IMR-90 (cell line): ENCODE measurements around the gene C12orf57. TPM values are rescaled to one million over a fixed set of nuclear protein-coding genes. Genes with fewer than 3 reads are reported as not detected.

ENCODE experiments used
- ATAC-seq: fragments of 200-7000 bp; cut with Tn5 transposase; 2 replicates; pipeline ENCODE4 v1.9.1; 2020; ENCODE audit warnings: low read depth, mild to moderate bottlenecking, moderate library complexity
- BruUV-seq: library from RNA; stranded (reverse); fragments of 400-500 nt; replicated peaks from 2 replicates; lab custom pipeline; 2021; lab: Mats Ljungman, UMichigan
- CTCF ChIA-PET: fragments of 300-600 bp; formaldehyde crosslinking; extraction: SDS; loops from one replicate; lab custom pipeline; 2021; ENCODE audit warnings: antibody characterized with exemption; lab: Yijun Ruan, JAX
- POLR2A ChIA-PET: fragments of 300-600 bp; sonication (Branson Sonifier 250); formaldehyde crosslinking; loops from one replicate; lab custom pipeline; 2022; ENCODE audit warnings: antibody characterized with exemption; ENCODE audit not compliant: unreplicated experiment; lab: Charles Lee
- DNase-seq: peaks from one replicate; pipeline ENCODE4 v3.0.0; 2013
- H2AFZ ChIP-seq: replicated peaks from 2 replicates; pipeline ENCODE3; 2013; ENCODE audit warnings: low read length, mild to moderate bottlenecking; ENCODE audit not compliant: poor library complexity
- H2AK5ac ChIP-seq: 2 replicates; pipeline ENCODE4 v1.6.1; 2013; ENCODE audit warnings: low read depth, low read length, inconsistent platforms
- H2AK9ac ChIP-seq: replicated peaks from 2 replicates; pipeline ENCODE3; 2013; ENCODE audit warnings: mild to moderate bottlenecking, low read depth, low read length, moderate library complexity; ENCODE audit not compliant: poor library complexity
- H2BK120ac ChIP-seq: 2 replicates; pipeline ENCODE4 v1.6.1; 2013; ENCODE audit warnings: low read depth, low read length, inconsistent platforms
- H2BK15ac ChIP-seq: 3 replicates; pipeline ENCODE4 v1.6.1; 2013; ENCODE audit warnings: low read depth, low read length, inconsistent platforms
- H2BK20ac ChIP-seq: 2 replicates; pipeline ENCODE4 v1.6.1; 2013; ENCODE audit warnings: low read depth, mild to moderate bottlenecking, inconsistent platforms, low read length, moderate library complexity
- H2BK5ac ChIP-seq: 2 replicates; pipeline ENCODE4 v1.6.1; 2013; ENCODE audit warnings: mild to moderate bottlenecking, low read depth, low read length, inconsistent platforms; ENCODE audit not compliant: poor library complexity, severe bottlenecking
- H3K14ac ChIP-seq: replicated peaks from 2 replicates; pipeline ENCODE4 v1.6.1; 2013; ENCODE audit warnings: low read depth, low read length, inconsistent platforms
- H3K18ac ChIP-seq: 2 replicates; pipeline ENCODE4 v1.6.1; 2013; ENCODE audit warnings: low read depth, low read length, control low read depth
- H3K23ac ChIP-seq: 2 replicates; pipeline ENCODE4 v1.6.1; 2013; ENCODE audit warnings: low read depth, low read length, inconsistent platforms
- H3K27ac ChIP-seq: 2 replicates; pipeline ENCODE4 v1.5.1; 2013; ENCODE audit warnings: mild to moderate bottlenecking, control low read depth, low read length; ENCODE audit not compliant: insufficient read depth
- H3K27me3 ChIP-seq: 2 replicates; pipeline ENCODE4 v1.6.1; 2013; ENCODE audit warnings: low read length; ENCODE audit not compliant: control insufficient read depth, insufficient read depth
- H3K36me3 ChIP-seq: 2 replicates; pipeline ENCODE4 v1.6.1; 2013; ENCODE audit warnings: low read length, mixed read lengths; ENCODE audit not compliant: control insufficient read depth, insufficient read depth
- H3K4ac ChIP-seq: 2 replicates; pipeline ENCODE4 v1.6.1; 2013; ENCODE audit warnings: low read depth, low read length, inconsistent platforms
- H3K4me1 ChIP-seq: 2 replicates; pipeline ENCODE4 v1.6.1; 2013; ENCODE audit warnings: low read length, mixed read lengths; ENCODE audit not compliant: control insufficient read depth, insufficient read depth
- H3K4me2 ChIP-seq: 2 replicates; pipeline ENCODE4 v1.6.1; 2013; ENCODE audit warnings: low read depth, mild to moderate bottlenecking, control low read depth, low read length, moderate library complexity
- H3K4me3 ChIP-seq: 2 replicates; pipeline ENCODE4 v1.5.1; 2013; ENCODE audit warnings: low read depth, mild to moderate bottlenecking, control low read depth, low read length, moderate library complexity; ENCODE audit not compliant: insufficient read depth
- H3K56ac ChIP-seq: 2 replicates; pipeline ENCODE4 v1.6.1; 2013; ENCODE audit warnings: low read length, inconsistent platforms; ENCODE audit not compliant: insufficient read depth; ENCODE audit errors: extremely low read depth
- H3K79me1 ChIP-seq, 2 experiments: 2 replicates each; pipeline ENCODE4 v1.6.1; 2013; ENCODE audit warnings: low read length in 2 of 2, inconsistent platforms in 1 of 2, low read depth in 1 of 2
- H3K9ac ChIP-seq: 2 replicates; pipeline ENCODE4 v1.6.1; 2013; ENCODE audit warnings: low read depth, low read length, control low read depth
- H3K9me1 ChIP-seq: 2 replicates; pipeline ENCODE4 v1.6.1; 2013; ENCODE audit warnings: low read length, inconsistent platforms; ENCODE audit not compliant: insufficient read depth
- H3K9me3 ChIP-seq: 2 replicates; pipeline ENCODE4 v1.6.1; 2013; ENCODE audit warnings: low read length; ENCODE audit not compliant: control insufficient read depth, insufficient read depth
- H4K20me1 ChIP-seq: 2 replicates; pipeline ENCODE4 v1.6.1; 2013; ENCODE audit warnings: low read length, inconsistent platforms; ENCODE audit not compliant: insufficient read depth
- H4K5ac ChIP-seq: 2 replicates; pipeline ENCODE4 v1.6.1; 2013; ENCODE audit warnings: mild to moderate bottlenecking, low read depth, low read length, control low read depth
- H4K8ac ChIP-seq, 2 experiments: 2 replicates each; pipeline ENCODE4 v1.6.1; 2013; ENCODE audit warnings: low read depth in 2 of 2, low read length in 2 of 2, control low read depth in 1 of 2, inconsistent platforms in 1 of 2
- H4K91ac ChIP-seq: 2 replicates; pipeline ENCODE4 v1.6.1; 2013; ENCODE audit warnings: low read depth, low read length, inconsistent platforms; ENCODE audit not compliant: insufficient read depth
- BHLHE40 ChIP-seq: fragments of 150-350 bp; IDR thresholded peaks from 2 replicates; pipeline ENCODE4 v1.6.1; 2016; ENCODE audit warnings: mild to moderate bottlenecking, low read depth, low read length
- CEBPB ChIP-seq: IDR thresholded peaks from 2 replicates; pipeline ENCODE4 v1.6.1; 2012; ENCODE audit warnings: low read depth, low read length, improper control_type of control experiment
- CHD1 ChIP-seq: IDR thresholded peaks from 2 replicates; pipeline ENCODE4 v1.6.1; 2012; ENCODE audit warnings: low read depth, low read length, improper control_type of control experiment
- CTCF ChIP-seq: conservative IDR thresholded peaks from 2 replicates; pipeline ENCODE4 v1.5.1; 2012; ENCODE audit warnings: mild to moderate bottlenecking, low read depth, low read length, improper control_type of control experiment
- FOS ChIP-seq: fragments of 150-350 bp; IDR thresholded peaks from 2 replicates; pipeline ENCODE4 v1.6.1; 2016; ENCODE audit warnings: low read depth, low read length
- MAFK ChIP-seq: IDR thresholded peaks from 2 replicates; pipeline ENCODE4 v1.6.1; 2012; ENCODE audit warnings: low read depth, low read length, improper control_type of control experiment
- MAZ ChIP-seq: IDR thresholded peaks from 2 replicates; pipeline ENCODE4 v1.6.1; 2012; ENCODE audit warnings: low read depth, mild to moderate bottlenecking, low read length, improper control_type of control experiment, moderate library complexity, borderline replicate concordance
- MXI1 ChIP-seq: IDR thresholded peaks from 2 replicates; pipeline ENCODE4 v1.6.1; 2012; ENCODE audit warnings: low read depth, mild to moderate bottlenecking, low read length, moderate library complexity, borderline replicate concordance
- NFE2L2 ChIP-seq: fragments of 150-350 bp; IDR thresholded peaks from 2 replicates; pipeline ENCODE4 v1.6.1; 2016; ENCODE audit warnings: low read depth, mild to moderate bottlenecking, low read length
- POLR2A ChIP-seq: IDR thresholded peaks from 2 replicates; pipeline ENCODE4 v1.6.1; 2012; ENCODE audit warnings: mild to moderate bottlenecking, low read depth, low read length
- RCOR1 ChIP-seq: IDR thresholded peaks from 2 replicates; pipeline ENCODE4 v1.6.1; 2012; ENCODE audit warnings: mild to moderate bottlenecking, low read length, improper control_type of control experiment; ENCODE audit not compliant: insufficient replicate concordance
- RFX5 ChIP-seq: IDR thresholded peaks from 2 replicates; pipeline ENCODE4 v1.8.0; 2012; ENCODE audit warnings: low read depth, mild to moderate bottlenecking, low read length, moderate library complexity
- SMC3 ChIP-seq: fragments of 150-350 bp; IDR thresholded peaks from 2 replicates; pipeline ENCODE4 v1.6.1; 2016; ENCODE audit warnings: low read depth, mild to moderate bottlenecking, antibody characterized with exemption, low read length, moderate library complexity
- USF2 ChIP-seq: fragments of 150-350 bp; IDR thresholded peaks from 2 replicates; pipeline ENCODE4 v1.6.1; 2017; ENCODE audit warnings: mild to moderate bottlenecking, antibody characterized with exemption, low read length, low read depth
- WGBS, 2 experiments: methylation state at CpG; one replicate each; pipeline versions ENCODE4 v1.1.5 to v1.1.7; 2013; ENCODE audit warnings: missing lambda C conversion rate in 2 of 2; ENCODE audit not compliant: insufficient read length in 1 of 2; ENCODE audit errors: extremely low coverage in 2 of 2; 5-methylcytosine and 5-hydroxymethylcytosine counted together
- dilution Hi-C: fragments of 300-500 bp; cut with HindIII; formaldehyde crosslinking; loops from one replicate; pipeline ENCODE4 v1.14.3; 2018; ENCODE audit warnings: low sequenced_read_pairs; ENCODE audit not compliant: unreplicated experiment
- in situ Hi-C: fragments of 300-500 bp; cut with MboI; formaldehyde crosslinking; loops from 3 replicates; pipeline ENCODE4 v1.14.3; 2019; ENCODE audit warnings: low sequenced_read_pairs, inconsistent platforms, mixed read lengths
- intact Hi-C: fragments of 100-400 bp; cut with micrococcal nuclease; formaldehyde crosslinking; loops from 2 replicates; pipeline ENCODE4 v1.10.0; 2022
- polyA plus RNA-seq, 3 experiments: library from polyadenylated mRNA; depleted of rRNA; stranded (reverse); fragments of >200 nt; gene quantifications; 2 replicates each; pipeline ENCODE4 v1.2.3, GENCODE V29; 2012; ENCODE audit warnings: low replicate concordance in 1 of 3
- total RNA-seq: library from RNA; depleted of rRNA; stranded (reverse); fragments of >200 nt; gene quantifications from 2 replicates; pipeline ENCODE4 v1.2.3, GENCODE V29; 2012
- TF ChIP-seq, protein P1 (sequence below): fragments of 150-350 bp; IDR thresholded peaks from 2 replicates; pipeline ENCODE4 v1.6.1; 2016; ENCODE audit warnings: low read depth, mild to moderate bottlenecking, low read length, moderate library complexity, borderline replicate concordance

C12orf57 gene
- total and polyA plus RNA-seq, 2 of the 4 experiments (the other 2 are of a cell fraction) = 238 to 530 TPM

GRCh38 chr12:6941267-6941666 lies 2.6 kb upstream of the C12orf57 start:
- no peak overlapping the region for H4K8ac ChIP-seq
- no peak overlapping the region for H3K56ac ChIP-seq
- no peak overlapping the region for H2BK120ac ChIP-seq
- no peak overlapping the region for H2BK20ac ChIP-seq
- no peak for DNase-seq
- no peak overlapping the region for H2BK15ac ChIP-seq
- H2AK9ac ChIP-seq = no peak overlapping the region
- intact Hi-C loops (no loop called here), in situ Hi-C loops (loop anchor here (10.0 kb wide), 1 partner anchor 174 kb away; no protein-coding TSS in a partner anchor), dilution Hi-C loops (no loop called here)
- H3K27ac ChIP-seq = no peak overlapping the region
- no peak for ATAC-seq
- H4K5ac ChIP-seq = no peak overlapping the region
- no peak overlapping the region for H3K18ac ChIP-seq
- TF ChIP-seq SMC3 (no peak), RCOR1 (no peak), BHLHE40 (no peak), USF2 (no peak), RFX5 (no peak), NFE2L2 (no peak), MAZ (no peak), FOS (no peak), CEBPB (no peak), MXI1 (no peak), MAFK (no peak), CTCF (no peak), CHD1 (no peak), POLR2A (no peak)
- TF ChIP-seq, protein P1, sequence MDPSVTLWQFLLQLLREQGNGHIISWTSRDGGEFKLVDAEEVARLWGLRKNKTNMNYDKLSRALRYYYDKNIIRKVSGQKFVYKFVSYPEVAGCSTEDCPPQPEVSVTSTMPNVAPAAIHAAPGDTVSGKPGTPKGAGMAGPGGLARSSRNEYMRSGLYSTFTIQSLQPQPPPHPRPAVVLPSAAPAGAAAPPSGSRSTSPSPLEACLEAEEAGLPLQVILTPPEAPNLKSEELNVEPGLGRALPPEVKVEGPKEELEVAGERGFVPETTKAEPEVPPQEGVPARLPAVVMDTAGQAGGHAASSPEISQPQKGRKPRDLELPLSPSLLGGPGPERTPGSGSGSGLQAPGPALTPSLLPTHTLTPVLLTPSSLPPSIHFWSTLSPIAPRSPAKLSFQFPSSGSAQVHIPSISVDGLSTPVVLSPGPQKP = no peak
- H3K36me3 ChIP-seq = peaks cover 44% of the 10 kb centered on the region
- H3K4me2 ChIP-seq = no peak overlapping the region
- 84% methylated on average over 4 of the region's 12 CpGs; no CpG with 5 or more reads in 1 of the 2 experiments for WGBS, 2 experiments
- H3K27me3 ChIP-seq = no peaks in the 10 kb centered on the region
- H2AK5ac ChIP-seq = no peak overlapping the region
- no peaks in the 10 kb centered on the region for H3K9me3 ChIP-seq
- H3K4me1 ChIP-seq = peaks cover 5% of the 10 kb centered on the region; the same call in 1 of the 2 replicates
- no peak overlapping the region for H3K9ac ChIP-seq
- H2AFZ ChIP-seq = no peak overlapping the region
- POLR2A ChIA-PET = no interaction called here
- no peaks in the 10 kb centered on the region; the same call in 1 of the 2 replicates for H4K20me1 ChIP-seq
- no TSS peak for BruUV-seq
- H3K9me1 ChIP-seq = 0 out of 2 replicates have a peak, but pooled peaks cover 2% of the 10 kb centered on the region
- H2BK5ac ChIP-seq = no peak overlapping the region
- H3K4me3 ChIP-seq = no peak overlapping the region
- H3K4ac ChIP-seq = no peak overlapping the region
- H4K91ac ChIP-seq = no peak overlapping the region
- no peak overlapping the region for H3K14ac ChIP-seq
- CTCF ChIA-PET = no interaction called here
- H3K79me1 ChIP-seq = peaks cover 17 to 54% of the 10 kb centered on the region in 2 experiments
- H3K23ac ChIP-seq = no peak overlapping the region
